Uterus (tissue), 2 donors: ENCODE measurements around the gene LYSMD2.

Experiments used
- POLR2A ChIP-seq, 2 donors: fragments of 450-650 bp; IDR thresholded peaks; one replicate each; pipeline ENCODE4 v1.6.1; 2016; ENCODE audit warnings: antibody characterized with exemption in 2 of 2, mild to moderate bottlenecking in 1 of 2, moderate library complexity in 1 of 2
- TF ChIP-seq, protein P1 (sequence below), 4 experiments: fragments of 200-600 bp in 2 of 4; fragments of 450-650 bp in 2 of 4; sonication (generic) in 2 of 4; IDR thresholded peaks; one replicate each; pipeline ENCODE4 v1.5.1; 2016 to 2019; ENCODE audit warnings: antibody characterized with exemption in 4 of 4, mild to moderate bottlenecking in 2 of 4, moderate library complexity in 1 of 4

DNA sequence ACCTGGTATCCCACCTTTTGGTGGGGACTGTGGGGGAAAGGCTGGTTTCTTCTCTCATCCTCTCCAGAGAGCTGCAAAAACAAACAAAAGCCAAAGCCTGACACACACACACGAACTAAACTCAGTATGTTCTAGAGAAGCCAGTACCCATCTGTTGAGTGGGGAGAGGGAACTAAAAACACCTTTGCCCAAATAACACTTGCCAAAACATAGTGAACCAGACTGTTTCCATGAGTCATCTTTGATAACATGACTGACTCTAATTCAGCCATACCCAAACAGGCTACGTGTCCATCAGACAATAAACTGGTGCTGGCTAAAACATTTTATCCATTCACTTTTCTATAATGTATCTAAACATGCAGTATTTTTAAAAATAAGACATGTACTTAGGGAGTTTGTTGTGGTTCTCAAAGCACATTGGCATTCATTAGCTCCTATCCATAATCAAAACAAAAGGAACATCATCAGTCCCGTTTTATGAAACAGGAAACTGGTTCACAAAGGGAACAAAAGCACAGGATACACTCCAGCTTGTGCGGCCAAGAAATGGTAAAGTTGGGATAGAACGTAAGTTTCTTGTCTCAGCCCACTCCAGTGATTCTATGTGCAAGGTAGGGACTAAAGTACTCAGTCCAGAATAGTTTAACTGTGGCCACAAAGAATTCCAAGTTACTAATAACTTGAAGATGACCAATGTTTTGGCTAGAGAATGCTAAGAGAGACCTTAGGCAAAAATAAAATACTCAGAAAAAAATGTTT is 16.1 kb downstream of the LYSMD2 start:
- TF ChIP-seq POLR2A (IDR thresholded peaks at IDR 0.05), result no peak
- TF ChIP-seq, protein P1, sequence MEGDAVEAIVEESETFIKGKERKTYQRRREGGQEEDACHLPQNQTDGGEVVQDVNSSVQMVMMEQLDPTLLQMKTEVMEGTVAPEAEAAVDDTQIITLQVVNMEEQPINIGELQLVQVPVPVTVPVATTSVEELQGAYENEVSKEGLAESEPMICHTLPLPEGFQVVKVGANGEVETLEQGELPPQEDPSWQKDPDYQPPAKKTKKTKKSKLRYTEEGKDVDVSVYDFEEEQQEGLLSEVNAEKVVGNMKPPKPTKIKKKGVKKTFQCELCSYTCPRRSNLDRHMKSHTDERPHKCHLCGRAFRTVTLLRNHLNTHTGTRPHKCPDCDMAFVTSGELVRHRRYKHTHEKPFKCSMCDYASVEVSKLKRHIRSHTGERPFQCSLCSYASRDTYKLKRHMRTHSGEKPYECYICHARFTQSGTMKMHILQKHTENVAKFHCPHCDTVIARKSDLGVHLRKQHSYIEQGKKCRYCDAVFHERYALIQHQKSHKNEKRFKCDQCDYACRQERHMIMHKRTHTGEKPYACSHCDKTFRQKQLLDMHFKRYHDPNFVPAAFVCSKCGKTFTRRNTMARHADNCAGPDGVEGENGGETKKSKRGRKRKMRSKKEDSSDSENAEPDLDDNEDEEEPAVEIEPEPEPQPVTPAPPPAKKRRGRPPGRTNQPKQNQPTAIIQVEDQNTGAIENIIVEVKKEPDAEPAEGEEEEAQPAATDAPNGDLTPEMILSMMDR (IDR thresholded peaks at IDR 0.05), result no peak
